ENCODE data around the gene KSR1. TPM values are rescaled to one million over a fixed set of nuclear protein-coding genes. Genes with fewer than 3 reads are reported as not detected.

KSR1 gene
- total RNA-seq, 1 experiment from 2014 or later = 88.9 TPM

GRCh38 chr17:27597188-27597580, 140.9 kb downstream of the KSR1 start:
- BruUV-seq (replicated peaks) = no TSS peak
- Histone ChIP-seq H3K27me3 (replicated peaks; ENCODE audit: control insufficient read depth, insufficient read depth, low read length) (no peaks in the 10 kb centered on the region), H3K4me3 (ENCODE audit: low read depth, low read length) (no peak overlapping the region), H3K36me3 (ENCODE audit: control insufficient read depth, insufficient read depth, low read length) (peaks cover 5% of the 10 kb centered on the region), H3K4me1 (no peaks in the 10 kb centered on the region), H3K9me3 (no peaks in the 10 kb centered on the region)
- no peak for TF ChIP-seq CTCF (IDR thresholded peaks at IDR 0.05; ENCODE audit: insufficient read depth in 1 of 2, low read depth in 1 of 2, low read length in 1 of 2, severe bottlenecking in 1 of 2, unreplicated experiment in 1 of 2)
- Mint-ChIP-seq H3K4me3 (ENCODE audit: unreplicated experiment) (no peak overlapping the region), H3K27ac (ENCODE audit: unreplicated experiment) (no peak overlapping the region), H3K9me3 (ENCODE audit: unreplicated experiment) (no peaks in the 10 kb centered on the region), H3K27me3 (ENCODE audit: insufficient read depth, unreplicated experiment) (no peaks in the 10 kb centered on the region), H3K4me1 (ENCODE audit: low read depth, unreplicated experiment) (no peaks in the 10 kb centered on the region), H3K36me3 (ENCODE audit: insufficient read depth, unreplicated experiment) (peaks cover 35% of the 10 kb centered on the region)
- CTCF ChIA-PET = interaction anchor here (1.1 to 1.6 kb wide), 3 partner anchors 9 to 141 kb away, joined by 3 to 13 read pairs (median 10); partner anchors contain the start of gene KSR1
- intact Hi-C loops (cut with micrococcal nuclease; ENCODE audit: unreplicated experiment) = no loop called here
- POLR2A ChIA-PET = interaction anchor here (1.3 kb wide), 1 partner anchor 141 kb away, joined by 3 read pairs; the partner anchor contains the start of gene KSR1
- no peak for DNase-seq

- intact Hi-C loops (cut with micrococcal nuclease; ENCODE audit: unreplicated experiment) = loop anchor here (2.0 kb wide), 1 partner anchor 45 kb away; no protein-coding TSS in a partner anchor
- Histone ChIP-seq H3K27me3 (replicated peaks; ENCODE audit: control insufficient read depth, insufficient read depth, low read length) (no peaks in the 10 kb centered on the region), H3K4me3 (ENCODE audit: low read depth, low read length) (no peak overlapping the region), H3K4me1 (no peaks in the 10 kb centered on the region), H3K9me3 (no peaks in the 10 kb centered on the region), H3K36me3 (ENCODE audit: control insufficient read depth, insufficient read depth, low read length) (peaks cover 6% of the 10 kb centered on the region)
- TF ChIP-seq CTCF (IDR thresholded peaks at IDR 0.05; ENCODE audit: insufficient read depth in 1 of 2, low read depth in 1 of 2, low read length in 1 of 2, severe bottlenecking in 1 of 2, unreplicated experiment in 1 of 2) = no peak
- ChIA-PET POLR2A (interaction anchor here (1.3 kb wide), 1 partner anchor 142 kb away, joined by 3 read pairs; the partner anchor contains the start of gene KSR1), CTCF (interaction anchor here (0.8 to 1.6 kb wide), 8 partner anchors 10 to 243 kb away, joined by 3 to 13 read pairs (median 4); partner anchors contain the start of gene KSR1)
- H3K27me3 Mint-ChIP-seq (ENCODE audit: insufficient read depth, unreplicated experiment) = no peaks in the 10 kb centered on the region
- no peak overlapping the region for H3K4me3 Mint-ChIP-seq (ENCODE audit: unreplicated experiment)
- BruUV-seq (replicated peaks) = no TSS peak
- no peak overlapping the region for H3K27ac Mint-ChIP-seq (ENCODE audit: unreplicated experiment)
- H3K36me3 Mint-ChIP-seq (ENCODE audit: insufficient read depth, unreplicated experiment) = peaks cover 40% of the 10 kb centered on the region
- peaks cover under 1% of the 10 kb centered on the region for H3K4me1 Mint-ChIP-seq (ENCODE audit: low read depth, unreplicated experiment)
- no peaks in the 10 kb centered on the region for H3K9me3 Mint-ChIP-seq (ENCODE audit: unreplicated experiment)
- no peak for DNase-seq
Measured at GRCh38 chr17:27597783-27598320, 141.6 kb downstream of the KSR1 start.

GRCh38 chr17:27598337-27599050, 142.2 kb downstream of the KSR1 start:
- intact Hi-C loops (cut with micrococcal nuclease; ENCODE audit: unreplicated experiment) = loop anchor here (2.0 kb wide), 1 partner anchor 46 kb away; no protein-coding TSS in a partner anchor
- H3K9me3 Mint-ChIP-seq (ENCODE audit: unreplicated experiment) = no peaks in the 10 kb centered on the region
- Histone ChIP-seq H3K36me3 (ENCODE audit: control insufficient read depth, insufficient read depth, low read length) (peaks cover 6% of the 10 kb centered on the region), H3K4me3 (ENCODE audit: low read depth, low read length) (no peak overlapping the region), H3K4me1 (no peaks in the 10 kb centered on the region), H3K27me3 (replicated peaks; ENCODE audit: control insufficient read depth, insufficient read depth, low read length) (no peaks in the 10 kb centered on the region), H3K9me3 (no peaks in the 10 kb centered on the region)
- no peak overlapping the region for H3K27ac Mint-ChIP-seq (ENCODE audit: unreplicated experiment)
- ChIA-PET POLR2A (interaction anchor here (1.3 kb wide), 1 partner anchor 143 kb away, joined by 3 read pairs; the partner anchor contains the start of gene KSR1), CTCF (interaction anchor here (0.8 to 6.2 kb wide), 12 partner anchors 10 to 244 kb away, joined by 3 to 95 read pairs (median 6); partner anchors contain the start of gene KSR1)
- no peak overlapping the region for H3K4me3 Mint-ChIP-seq (ENCODE audit: unreplicated experiment)
- no peak for DNase-seq
- peaks cover 46% of the 10 kb centered on the region for H3K36me3 Mint-ChIP-seq (ENCODE audit: insufficient read depth, unreplicated experiment)
- BruUV-seq (replicated peaks) = no TSS peak
- peaks cover 6% of the 10 kb centered on the region for H3K4me1 Mint-ChIP-seq (ENCODE audit: low read depth, unreplicated experiment)
- H3K27me3 Mint-ChIP-seq (ENCODE audit: insufficient read depth, unreplicated experiment) = no peaks in the 10 kb centered on the region
- TF ChIP-seq CTCF (IDR thresholded peaks at IDR 0.05; ENCODE audit: insufficient read depth in 1 of 2, low read depth in 1 of 2, low read length in 1 of 2, severe bottlenecking in 1 of 2, unreplicated experiment in 1 of 2) = no peak

Measured in Caco-2 (cell line).